Thyroid gland (tissue), 4 donors: ENCODE data around the gene P4HA2. TPM values are rescaled to one million over a fixed set of nuclear protein-coding genes. Genes with fewer than 3 reads are reported as not detected.

ENCODE experiments used
- DNase-seq, 2 donors: peaks; one replicate each; pipeline ENCODE4 v3.0.0-alpha.2; 2019
- H3K27ac ChIP-seq, 3 donors: fragments of 200-600 bp; sonication (generic); 1 replicate in 2 of 3; 2 replicates in 1 of 3; pipeline ENCODE4 v1.5.1; 2016 to 2019; ENCODE audit warnings: mild to moderate bottlenecking in 1 of 3, moderate library complexity in 1 of 3
- H3K27me3 ChIP-seq: fragments of 200-600 bp; sonication (generic); one replicate; pipeline ENCODE4 v1.5.1; 2019
- H3K36me3 ChIP-seq, 2 donors: fragments of 200-600 bp; sonication (generic); one replicate each; pipeline ENCODE4 v1.5.1; 2016 to 2019
- H3K4me1 ChIP-seq, 2 donors: fragments of 200-600 bp; sonication (generic); one replicate each; pipeline ENCODE4 v1.5.1; 2017 to 2019
- H3K4me3 ChIP-seq, 3 donors: fragments of 200-600 bp; sonication (generic); replicated peaks in 1 of 3; 1 replicate in 2 of 3; 2 replicates in 1 of 3; pipeline ENCODE4 v1.5.1; 2016; ENCODE audit warnings: mild to moderate bottlenecking in 1 of 3
- H3K9me3 ChIP-seq: fragments of 200-600 bp; sonication (generic); one replicate; pipeline ENCODE4 v1.5.1; 2017
- POLR2A ChIP-seq, 2 donors: fragments of 450-650 bp; IDR thresholded peaks; one replicate each; pipeline ENCODE4 v1.6.1; 2017; ENCODE audit warnings: antibody characterized with exemption in 2 of 2, mild to moderate bottlenecking in 2 of 2, moderate library complexity in 1 of 2
- WGBS, 2 donors: methylation state at CpG; one replicate each; pipeline ENCODE4 v1.1.5; 2017; 5-methylcytosine and 5-hydroxymethylcytosine counted together
- intact Hi-C: fragments of 100-400 bp; cut with DNase I; formaldehyde crosslinking; loops from one replicate; pipeline ENCODE4 v1.15.1; 2023
- total RNA-seq, 4 donors: library from RNA; depleted of rRNA; stranded (reverse); fragments of >200 nt; gene quantifications; one replicate each; pipeline ENCODE4 v1.2.3, GENCODE V29; 2016
- TF ChIP-seq, protein P1 (sequence below), 6 experiments: fragments of 200-600 bp in 3 of 6; fragments of 450-650 bp in 3 of 6; sonication (generic) in 3 of 6; IDR thresholded peaks; one replicate each; pipeline ENCODE4 v1.5.1; 2016 to 2019; ENCODE audit warnings: antibody characterized with exemption in 6 of 6, mild to moderate bottlenecking in 2 of 6, inconsistent platforms in 1 of 6, moderate library complexity in 1 of 6

The P4HA2 gene
- total RNA-seq, 4 donors from 2014 or later = 21.3 to 32.0 (median 29.6) TPM

DNA sequence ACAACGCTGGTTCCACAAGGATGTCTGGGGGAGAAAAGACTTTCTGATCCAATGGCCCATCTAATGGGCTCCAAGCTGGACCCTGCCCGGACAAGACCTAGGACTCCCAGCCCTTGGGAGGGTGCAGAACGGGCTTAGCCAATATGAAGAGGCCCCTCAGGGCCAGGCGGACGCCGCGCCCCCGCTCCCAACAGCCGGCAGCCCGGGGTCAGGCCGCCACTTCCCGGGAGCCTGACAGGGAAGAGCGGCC lies 493 bp downstream of the P4HA2 start:
- no peak for DNase-seq
- intact Hi-C loops = no loop called here
- WGBS, 2 donors = 0 to 6% methylated on average over 3 to 6 of the region's 13 CpGs

DNA sequence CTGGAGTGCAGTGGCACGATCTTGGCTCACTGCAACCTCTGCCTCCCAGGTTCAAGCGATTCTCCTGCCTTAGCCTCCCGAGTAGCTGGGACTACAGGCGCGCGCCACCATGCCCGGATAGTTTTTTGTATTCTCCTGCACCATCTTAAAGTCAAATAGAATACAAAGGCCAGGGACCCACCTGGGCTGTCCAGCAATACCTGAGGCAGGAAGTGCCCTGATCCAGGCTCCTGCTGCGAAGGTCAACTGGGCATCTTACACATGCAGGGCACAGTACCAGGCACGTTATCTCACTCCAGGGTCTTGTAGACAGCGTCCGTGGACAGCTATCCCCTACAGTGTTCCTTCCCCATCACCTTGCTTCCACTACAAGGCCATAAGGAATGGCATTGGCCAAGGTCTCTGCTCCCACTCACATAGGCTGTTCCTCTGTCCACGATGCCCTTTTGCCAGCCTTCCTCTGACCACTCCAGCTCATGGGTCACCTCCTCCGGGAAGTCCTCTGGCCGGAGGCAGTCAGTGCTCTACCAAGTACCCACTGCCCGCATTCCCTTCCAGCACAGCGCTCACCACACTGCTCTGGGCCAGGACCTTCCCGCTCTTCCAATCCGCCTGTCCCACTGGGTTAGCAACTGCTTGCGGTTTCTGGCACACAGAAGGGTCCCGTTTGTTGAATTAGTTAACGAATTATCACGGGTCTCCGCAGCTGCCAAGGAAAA lies 978 bp downstream of the P4HA2 start:
- intact Hi-C loops = no loop called here
- no peaks in the 10 kb centered on the region for H3K9me3 ChIP-seq
- peak overlapping the region in 2 of 3 donors; percentile 86 to 91 for H3K27ac ChIP-seq
- H3K27me3 ChIP-seq = no peaks in the 10 kb centered on the region
- TF ChIP-seq POLR2A (IDR thresholded peaks at IDR 0.05) = no peak
- TF ChIP-seq, protein P1, sequence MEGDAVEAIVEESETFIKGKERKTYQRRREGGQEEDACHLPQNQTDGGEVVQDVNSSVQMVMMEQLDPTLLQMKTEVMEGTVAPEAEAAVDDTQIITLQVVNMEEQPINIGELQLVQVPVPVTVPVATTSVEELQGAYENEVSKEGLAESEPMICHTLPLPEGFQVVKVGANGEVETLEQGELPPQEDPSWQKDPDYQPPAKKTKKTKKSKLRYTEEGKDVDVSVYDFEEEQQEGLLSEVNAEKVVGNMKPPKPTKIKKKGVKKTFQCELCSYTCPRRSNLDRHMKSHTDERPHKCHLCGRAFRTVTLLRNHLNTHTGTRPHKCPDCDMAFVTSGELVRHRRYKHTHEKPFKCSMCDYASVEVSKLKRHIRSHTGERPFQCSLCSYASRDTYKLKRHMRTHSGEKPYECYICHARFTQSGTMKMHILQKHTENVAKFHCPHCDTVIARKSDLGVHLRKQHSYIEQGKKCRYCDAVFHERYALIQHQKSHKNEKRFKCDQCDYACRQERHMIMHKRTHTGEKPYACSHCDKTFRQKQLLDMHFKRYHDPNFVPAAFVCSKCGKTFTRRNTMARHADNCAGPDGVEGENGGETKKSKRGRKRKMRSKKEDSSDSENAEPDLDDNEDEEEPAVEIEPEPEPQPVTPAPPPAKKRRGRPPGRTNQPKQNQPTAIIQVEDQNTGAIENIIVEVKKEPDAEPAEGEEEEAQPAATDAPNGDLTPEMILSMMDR (IDR thresholded peaks at IDR 0.05) = no peak
- peak overlapping the region; percentile 62 to 79 (median 71) for H3K4me3 ChIP-seq
- peaks cover 23 to 50% of the 10 kb centered on the region in 2 donors for H3K4me1 ChIP-seq
- H3K36me3 ChIP-seq = no peaks in the 10 kb centered on the region
- peak; percentile 23 to 28 for DNase-seq
- 64 to 70% methylated on average over 23 of the region's 23 CpGs for WGBS, 2 donors

More for the DNA sequence above, 493 bp downstream of the P4HA2 start:
- no peak for TF ChIP-seq POLR2A (IDR thresholded peaks at IDR 0.05)
- TF ChIP-seq, protein P1 (IDR thresholded peaks at IDR 0.05) = no peak
- H3K4me1 ChIP-seq = peaks cover 23 to 50% of the 10 kb centered on the region in 2 donors
- peak overlapping the region; percentile 62 to 79 (median 71) for H3K4me3 ChIP-seq
- H3K9me3 ChIP-seq = no peaks in the 10 kb centered on the region
- H3K27ac ChIP-seq = peak overlapping the region; percentile 78 to 91 (median 86)
- H3K36me3 ChIP-seq = no peaks in the 10 kb centered on the region
- H3K27me3 ChIP-seq = no peaks in the 10 kb centered on the region

DNA sequence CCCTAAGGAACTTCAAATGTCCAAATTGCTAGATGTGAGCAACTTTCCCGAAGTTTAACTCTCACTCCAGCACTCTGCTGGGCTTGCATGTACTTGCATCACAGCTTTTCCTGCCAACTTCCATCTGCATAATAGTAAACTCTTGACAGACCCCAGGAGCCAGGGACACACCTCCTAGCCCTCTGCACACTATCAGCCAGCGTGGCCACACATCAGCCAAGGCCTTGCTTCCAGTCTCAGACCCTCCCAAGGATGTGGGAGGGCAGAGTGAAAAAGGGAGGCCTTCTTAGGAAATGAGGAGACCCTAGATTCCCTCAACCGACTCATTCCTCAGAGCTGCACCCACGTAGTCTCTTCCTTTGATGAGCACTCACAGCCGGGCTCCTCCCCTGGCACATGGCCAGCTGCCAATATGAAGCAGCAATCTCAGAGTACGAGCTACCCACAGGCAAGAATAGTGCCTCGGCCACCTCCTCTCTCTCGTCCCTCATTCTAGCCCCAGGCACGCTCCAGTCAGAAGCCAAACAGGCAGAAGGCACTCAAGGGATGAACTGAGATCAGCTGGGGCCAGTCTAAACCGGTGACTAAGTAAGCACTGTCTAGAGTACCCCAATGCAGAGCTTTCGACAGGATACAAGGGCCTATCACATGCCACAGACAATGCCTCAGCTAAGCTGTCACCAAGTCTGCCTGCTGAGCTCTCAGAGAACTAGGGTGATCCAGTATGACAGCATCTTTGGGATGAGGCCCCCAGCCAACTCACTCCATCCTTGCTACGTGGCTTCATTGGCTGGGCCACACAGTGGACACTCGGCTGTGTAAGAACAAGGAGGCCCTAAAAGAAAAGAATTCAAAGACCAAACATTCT lies 2.3 kb downstream of the P4HA2 start:
- H3K4me1 ChIP-seq = peaks cover 23 to 50% of the 10 kb centered on the region in 2 donors
- no peak overlapping the region for H3K4me3 ChIP-seq
- no peaks in the 10 kb centered on the region for H3K9me3 ChIP-seq
- peak overlapping the region in 2 of 3 donors; percentile 45 to 50 for H3K27ac ChIP-seq
- H3K27me3 ChIP-seq = no peaks in the 10 kb centered on the region
- TF ChIP-seq, protein P1 (IDR thresholded peaks at IDR 0.05) = no peak
- no peak for TF ChIP-seq POLR2A (IDR thresholded peaks at IDR 0.05)
- no peaks in the 10 kb centered on the region for H3K36me3 ChIP-seq
- 52 to 55% methylated on average over 8 to 13 of the region's 13 CpGs for WGBS, 2 donors
- DNase-seq = peak; percentile 53 to 66
- intact Hi-C loops = no loop called here

DNA sequence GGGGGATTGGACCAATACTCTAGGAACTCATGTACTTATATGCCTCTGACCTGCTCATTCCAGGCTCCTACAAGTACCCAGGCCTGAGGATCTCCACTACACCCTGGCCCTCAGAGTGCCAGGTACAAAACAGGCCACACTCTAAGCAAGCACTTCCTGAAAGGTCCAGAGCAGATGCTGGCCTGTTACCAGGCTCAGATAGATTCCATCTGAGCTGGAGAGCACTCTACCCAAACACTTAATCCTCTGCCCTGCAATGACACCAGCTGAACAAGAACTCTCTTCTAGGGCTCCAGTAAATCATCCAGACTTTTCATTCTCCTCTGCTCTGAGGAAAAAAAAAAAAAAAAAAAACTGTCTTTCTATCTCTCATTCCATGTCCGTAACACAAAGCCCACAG lies 2.9 kb downstream of the P4HA2 start:
- Histone ChIP-seq H3K27me3 (no peaks in the 10 kb centered on the region), H3K9me3 (no peaks in the 10 kb centered on the region), H3K27ac (peak overlapping the region in 2 of 3 donors; percentile 45 to 50), H3K36me3 (no peaks in the 10 kb centered on the region), H3K4me1 (peaks cover 23 to 50% of the 10 kb centered on the region in 2 donors), H3K4me3 (no peak overlapping the region)
- intact Hi-C loops = no loop called here
- 61 to 74% methylated on average over 1 of the region's 1 CpG for WGBS, 2 donors
- peak; percentile 64 to 68 for DNase-seq
- TF ChIP-seq POLR2A (IDR thresholded peaks at IDR 0.05) = no peak
- TF ChIP-seq, protein P1 (IDR thresholded peaks at IDR 0.05) = no peak

DNA sequence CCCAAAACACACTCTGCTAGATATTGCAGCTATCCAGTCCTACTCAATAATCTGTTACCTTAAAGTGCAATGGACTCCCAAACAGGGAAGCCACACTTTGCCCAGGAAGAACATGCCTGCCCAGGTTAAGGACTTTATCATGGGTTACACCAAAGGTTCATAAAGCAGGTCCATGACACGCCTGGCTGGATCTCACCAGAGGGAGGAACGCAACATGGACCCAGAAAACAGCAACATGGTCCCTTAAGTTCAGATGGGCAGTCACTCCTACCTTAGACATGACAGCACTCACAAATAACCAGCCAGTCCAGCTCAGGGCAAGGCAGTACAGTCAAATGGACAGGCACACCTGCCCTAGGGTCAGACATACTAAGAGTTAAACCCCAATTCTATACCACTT lies 3.8 kb downstream of the P4HA2 start:
- Histone ChIP-seq H3K9me3 (no peaks in the 10 kb centered on the region), H3K36me3 (no peaks in the 10 kb centered on the region), H3K4me3 (no peak overlapping the region), H3K27ac (peak overlapping the region in 1 of 3 donors; percentile 50), H3K27me3 (no peaks in the 10 kb centered on the region), H3K4me1 (peaks cover 23 to 50% of the 10 kb centered on the region in 2 donors)
- intact Hi-C loops = no loop called here
- 100% methylated on average over 2 of the region's 2 CpGs for WGBS, 2 donors
- no peak for TF ChIP-seq POLR2A (IDR thresholded peaks at IDR 0.05)
- TF ChIP-seq, protein P1 (IDR thresholded peaks at IDR 0.05) = no peak
- no peak for DNase-seq
